ENCODE measurements around the gene OR5AU1.
"Not testable (repeated sequence)": the region's sequence is repeated elsewhere in the genome, so short reads cannot be mapped to it uniquely, and the experiment has no call there.

The OR5AU1 gene

GRCh38 chr14:21169573-21169972, 13.7 kb upstream of the OR5AU1 start:
- DNase-seq: no peak

GRCh38 chr14:21168055-21168454, 12.2 kb upstream of the OR5AU1 start:
- DNase-seq: no peak

- DNase-seq: not testable (repeated sequence)
These were observed 9.8 kb upstream of the OR5AU1 start for GRCh38 chr14:21165670-21166069.

- not testable (repeated sequence) for DNase-seq
These were observed 9.2 kb upstream of the OR5AU1 start for GRCh38 chr14:21165002-21165605.

- DNase-seq: no peak
These were observed 8.0 kb upstream of the OR5AU1 start for GRCh38 chr14:21163871-21164291.

- no peak for DNase-seq
These were observed 6.2 kb upstream of the OR5AU1 start for GRCh38 chr14:21162081-21162480.

- no peak for DNase-seq
These were observed 4.3 kb upstream of the OR5AU1 start for GRCh38 chr14:21160061-21160610.

GRCh38 chr14:21158175-21158574, 2.3 kb upstream of the OR5AU1 start:
- not testable (repeated sequence) for DNase-seq

- DNase-seq: no peak
These were observed 6.1 kb downstream of the OR5AU1 start for GRCh38 chr14:21149641-21150367.

GRCh38 chr14:21145437-21145836, 10.4 kb downstream of the OR5AU1 start:
- no peak for DNase-seq

- no peak for DNase-seq
These were observed 13.5 kb downstream of the OR5AU1 start for GRCh38 chr14:21142357-21142756.

- DNase-seq: no peak
These were observed 19.8 kb downstream of the OR5AU1 start for GRCh38 chr14:21136024-21136423.

- no peak for DNase-seq
These were observed 22.0 kb downstream of the OR5AU1 start for GRCh38 chr14:21133901-21134300.

- DNase-seq: no peak
These were observed 32.4 kb downstream of the OR5AU1 start for GRCh38 chr14:21123429-21123828.

GRCh38 chr14:21121122-21121521, 34.7 kb downstream of the OR5AU1 start:
- no peak for DNase-seq

- no peak for DNase-seq
These were observed 35.2 kb downstream of the OR5AU1 start for GRCh38 chr14:21120686-21121085.

GRCh38 chr14:21118933-21119332, 36.9 kb downstream of the OR5AU1 start:
- DNase-seq: no peak

- DNase-seq: no peak
These were observed 42.5 kb downstream of the OR5AU1 start for GRCh38 chr14:21113369-21113768.

- no peak for DNase-seq
These were observed 43.6 kb downstream of the OR5AU1 start for GRCh38 chr14:21112255-21112654.

GRCh38 chr14:21109377-21110138, 46.3 kb downstream of the OR5AU1 start:
- DNase-seq: no peak

- DNase-seq: no peak
These were observed 47.1 kb downstream of the OR5AU1 start for GRCh38 chr14:21108791-21109190.

GRCh38 chr14:21107283-21107800, 48.5 kb downstream of the OR5AU1 start:
- no peak for DNase-seq

All from effector CD8-positive, alpha-beta T cell (primary cell).